ENCODE measurements around the gene BCAS3. TPM values are rescaled to one million over a fixed set of nuclear protein-coding genes. Genes with fewer than 3 reads are reported as not detected.

Gene BCAS3
- total and polyA plus RNA-seq, 11 donors = 4.5 to 23.5 (median 17.9) TPM

DNA sequence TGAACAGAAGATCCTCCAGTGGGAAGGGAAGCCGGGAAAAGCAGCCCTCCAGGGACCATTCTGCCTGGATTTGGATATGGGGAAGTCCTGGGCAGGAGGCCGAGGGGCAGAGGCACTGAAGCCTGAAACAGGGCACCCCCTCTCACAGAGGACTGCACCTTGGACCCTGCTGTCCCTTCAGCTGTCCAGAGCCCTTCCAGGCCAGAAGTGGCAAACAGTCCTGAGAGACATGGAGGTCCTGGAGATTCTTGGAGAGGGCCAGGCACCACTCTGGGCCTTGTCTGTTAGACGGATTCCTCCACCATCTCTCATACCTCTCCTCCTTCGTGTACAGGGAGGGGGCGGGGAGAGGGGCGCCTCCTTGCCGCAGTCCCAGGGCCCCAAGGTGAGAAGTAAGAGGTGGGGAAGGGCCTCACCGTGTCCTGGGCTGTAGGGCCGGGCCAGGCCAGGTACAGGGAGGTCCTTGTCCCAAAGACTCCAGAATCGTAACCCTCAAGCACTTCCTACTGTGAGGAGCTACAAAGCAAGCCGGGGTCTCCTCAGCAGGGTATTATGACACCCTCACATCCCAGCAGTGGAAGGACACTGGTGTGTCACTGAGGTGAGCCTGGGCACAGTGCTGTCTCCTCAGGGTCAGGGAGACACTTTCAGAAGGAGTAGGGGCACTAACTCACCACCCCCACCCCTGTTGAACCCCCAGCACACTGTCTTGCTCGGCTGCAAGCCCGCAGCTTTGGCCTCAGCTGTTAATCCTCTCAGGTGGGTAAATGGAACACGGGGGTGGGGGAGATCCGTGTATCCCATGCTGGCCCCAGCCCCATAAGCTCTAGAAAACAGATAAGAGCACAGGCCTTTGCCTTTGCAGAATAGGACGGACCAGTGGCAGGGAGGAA is 705.4 kb downstream of the BCAS3 start:
- ATAC-seq (peak in 1 of 4 donors; percentile 4), DNase-seq (no peak)
- Histone ChIP-seq H3K27me3 (no peaks in the 10 kb centered on the region), H3K9me3 (no peaks in the 10 kb centered on the region), H3K36me3 (no peaks in the 10 kb centered on the region), H3K4me1 (peaks cover 0 to 29% (median 2%) of the 10 kb centered on the region in 12 donors), H3K4me3 (no peak overlapping the region), H3K27ac (peak overlapping the region in 1 of 12 donors; percentile 13)
- TF ChIP-seq, protein P1, sequence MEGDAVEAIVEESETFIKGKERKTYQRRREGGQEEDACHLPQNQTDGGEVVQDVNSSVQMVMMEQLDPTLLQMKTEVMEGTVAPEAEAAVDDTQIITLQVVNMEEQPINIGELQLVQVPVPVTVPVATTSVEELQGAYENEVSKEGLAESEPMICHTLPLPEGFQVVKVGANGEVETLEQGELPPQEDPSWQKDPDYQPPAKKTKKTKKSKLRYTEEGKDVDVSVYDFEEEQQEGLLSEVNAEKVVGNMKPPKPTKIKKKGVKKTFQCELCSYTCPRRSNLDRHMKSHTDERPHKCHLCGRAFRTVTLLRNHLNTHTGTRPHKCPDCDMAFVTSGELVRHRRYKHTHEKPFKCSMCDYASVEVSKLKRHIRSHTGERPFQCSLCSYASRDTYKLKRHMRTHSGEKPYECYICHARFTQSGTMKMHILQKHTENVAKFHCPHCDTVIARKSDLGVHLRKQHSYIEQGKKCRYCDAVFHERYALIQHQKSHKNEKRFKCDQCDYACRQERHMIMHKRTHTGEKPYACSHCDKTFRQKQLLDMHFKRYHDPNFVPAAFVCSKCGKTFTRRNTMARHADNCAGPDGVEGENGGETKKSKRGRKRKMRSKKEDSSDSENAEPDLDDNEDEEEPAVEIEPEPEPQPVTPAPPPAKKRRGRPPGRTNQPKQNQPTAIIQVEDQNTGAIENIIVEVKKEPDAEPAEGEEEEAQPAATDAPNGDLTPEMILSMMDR (IDR thresholded peaks at IDR 0.05) = no peak
- TF ChIP-seq POLR2A (IDR thresholded peaks at IDR 0.05) = no peak
- intact Hi-C loops (cut with DNase I) = loop anchor here in 2 of 10 donors (10.0 kb wide), 2 partner anchors 178 to 658 kb away; no protein-coding TSS in a partner anchor
- 85 to 92% (median 91%) methylated on average over 9 to 16 of the region's 16 CpGs for WGBS, 4 donors

DNA sequence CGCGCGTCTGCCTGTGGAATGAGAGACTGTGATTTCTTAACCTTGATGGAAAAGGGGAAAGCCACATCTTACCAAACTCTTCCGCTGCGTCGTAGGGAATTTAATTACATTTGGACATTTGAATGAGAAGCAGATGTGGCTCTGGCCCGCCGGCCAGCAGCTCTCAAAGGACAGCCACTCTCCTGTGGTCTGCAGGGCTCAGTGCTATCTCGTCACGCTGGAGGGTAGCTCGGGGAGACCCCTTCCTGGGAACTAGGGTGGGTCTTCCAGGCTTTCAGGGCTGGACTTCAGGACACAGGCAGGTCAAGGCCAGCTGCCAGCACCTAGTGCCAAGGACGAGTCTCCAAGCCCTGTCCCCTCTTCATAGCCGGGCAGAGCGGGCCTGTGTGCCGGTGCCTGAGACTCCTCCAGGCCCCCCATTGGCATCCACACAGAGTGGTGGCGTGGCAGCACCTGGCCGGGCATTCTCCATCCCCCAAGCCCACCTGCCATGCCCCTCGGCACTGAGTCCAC is 706.1 kb downstream of the BCAS3 start:
- intact Hi-C loops (cut with DNase I) = loop anchor here in 2 of 10 donors (10.0 kb wide), 2 partner anchors 179 to 659 kb away; no protein-coding TSS in a partner anchor
- TF ChIP-seq POLR2A (IDR thresholded peaks at IDR 0.05) = no peak
- TF ChIP-seq, protein P1 (IDR thresholded peaks at IDR 0.05) = no peak
- Histone ChIP-seq H3K27me3 (no peaks in the 10 kb centered on the region), H3K36me3 (no peaks in the 10 kb centered on the region), H3K4me3 (no peak overlapping the region), H3K27ac (peak overlapping the region in 3 of 12 donors; percentile 7 to 13 (median 10)), H3K9me3 (no peaks in the 10 kb centered on the region), H3K4me1 (peaks cover 0 to 29% (median 2%) of the 10 kb centered on the region in 12 donors)
- DNase-seq (no peak), ATAC-seq (peak in 3 of 4 donors; percentile 6 to 56 (median 9))
- 81 to 88% (median 83%) methylated on average over 14 to 18 of the region's 18 CpGs for WGBS, 4 donors

DNA sequence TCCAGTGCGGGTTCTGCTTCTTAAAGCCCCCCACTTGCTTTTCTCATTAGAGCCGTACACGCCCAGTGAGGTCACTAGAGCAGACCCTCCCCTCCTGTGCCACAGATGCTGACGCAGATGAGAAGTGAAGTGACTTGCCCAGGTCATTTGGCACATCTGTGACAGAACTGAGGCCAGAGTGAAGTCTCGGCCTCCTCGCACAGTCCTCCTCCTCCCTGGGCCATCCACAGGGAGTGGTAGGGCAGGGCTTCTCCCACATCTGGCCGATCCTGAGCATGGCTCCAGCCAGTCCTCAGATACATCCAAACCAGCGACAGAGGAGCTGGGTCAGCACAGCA is 706.7 kb downstream of the BCAS3 start:
- no peaks in the 10 kb centered on the region for H3K9me3 ChIP-seq
- 83 to 95% (median 87%) methylated on average over 8 of the region's 8 CpGs for WGBS, 4 donors
- H3K4me1 ChIP-seq = peaks cover 0 to 27% (median 2%) of the 10 kb centered on the region in 12 donors
- no peaks in the 10 kb centered on the region for H3K36me3 ChIP-seq
- H3K4me3 ChIP-seq = no peak overlapping the region
- DNase-seq (no peak), ATAC-seq (peak in 1 of 4 donors; percentile 31)
- TF ChIP-seq POLR2A (IDR thresholded peaks at IDR 0.05) = no peak
- TF ChIP-seq, protein P1 (IDR thresholded peaks at IDR 0.05) = no peak
- intact Hi-C loops (cut with DNase I) = loop anchor here in 2 of 10 donors (10.0 kb wide), 2 partner anchors 180 to 660 kb away; no protein-coding TSS in a partner anchor
- H3K27ac ChIP-seq = peak overlapping the region in 3 of 12 donors; percentile 7 to 13 (median 10)
- no peaks in the 10 kb centered on the region for H3K27me3 ChIP-seq

All from heart left ventricle (tissue), 16 donors.